KG1 (cell line): ENCODE measurements around the gene CHD2.

Experiments
- DNase-seq: peaks from one replicate; lab custom pipeline; 2025; lab: John Stamatoyannopoulos, UW

Gene CHD2

GRCh38 chr15:92962914-92963313 lies 62.8 kb downstream of the CHD2 start:
- DNase-seq, result no peak

DNA sequence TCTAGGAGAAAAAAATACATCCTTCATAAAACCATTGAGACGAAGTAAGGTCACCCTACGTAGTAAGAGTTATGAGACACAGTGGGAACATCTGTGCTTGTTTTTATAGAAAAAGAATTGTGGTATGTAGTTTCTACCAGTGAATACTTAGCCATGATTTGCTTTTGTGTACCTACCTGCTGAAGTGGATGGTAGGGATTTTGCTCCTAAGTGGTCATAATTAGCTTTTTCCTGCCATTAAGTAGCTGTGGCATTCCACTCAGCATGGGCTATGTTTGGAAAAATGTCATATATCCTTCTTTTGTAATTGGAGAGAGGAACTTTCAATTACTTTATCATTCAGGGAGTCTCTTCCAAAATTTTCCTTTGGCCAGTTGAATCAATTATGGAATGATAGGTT lies 63.7 kb downstream of the CHD2 start:
- DNase-seq, result no peak

DNA sequence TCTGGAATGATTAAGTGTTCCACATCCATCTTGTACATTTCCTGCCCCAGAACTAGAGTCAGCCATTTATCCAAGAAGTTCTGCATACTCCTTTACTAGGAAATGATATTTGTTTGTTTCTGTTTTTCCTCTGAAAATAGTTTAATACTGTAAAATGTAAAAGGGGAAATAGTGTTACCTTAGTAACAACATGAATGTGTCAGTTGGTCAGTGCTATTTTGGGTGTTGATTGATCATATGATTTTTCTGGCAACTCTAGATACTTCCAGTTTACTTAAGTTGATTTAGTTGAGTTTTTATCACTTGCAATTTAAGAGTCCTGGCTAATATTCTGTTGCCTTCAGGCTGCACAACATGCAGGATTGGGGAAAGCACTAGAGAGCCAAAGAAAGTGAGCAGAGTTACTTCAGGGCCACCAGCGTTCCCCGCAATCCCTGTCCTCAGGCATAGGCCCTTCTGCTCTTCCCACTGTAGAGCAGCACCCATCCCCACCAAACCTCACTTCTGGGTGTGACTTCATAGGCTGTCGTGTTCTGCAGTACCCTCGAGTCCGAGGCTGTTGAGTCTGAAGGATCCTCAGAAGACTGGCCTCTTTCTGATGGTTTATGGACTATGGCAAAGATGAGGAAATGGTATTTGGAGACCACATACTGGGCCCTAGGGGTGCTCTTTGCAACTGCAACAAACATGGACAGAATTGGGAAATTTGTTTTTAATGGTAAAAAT lies 69.0 kb downstream of the CHD2 start:
- no peak for DNase-seq

DNA sequence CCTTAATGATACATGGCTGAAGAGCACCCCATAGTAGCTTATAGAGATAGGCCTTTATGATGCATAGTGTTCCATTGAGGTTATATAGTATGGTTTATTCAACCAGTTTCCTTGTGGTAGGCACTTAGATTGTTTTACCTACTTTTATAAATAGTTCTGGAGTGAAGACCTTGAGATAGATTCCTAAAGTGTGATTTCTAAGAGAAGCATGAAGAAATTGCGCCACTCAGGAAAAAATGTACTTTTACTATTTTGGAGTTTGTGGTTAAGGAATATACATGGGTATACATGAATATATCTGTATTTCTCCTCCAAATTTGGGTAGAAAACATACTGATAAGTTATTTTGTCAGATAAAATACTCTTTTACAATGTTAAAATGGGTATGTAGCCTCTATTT lies 70.5 kb downstream of the CHD2 start:
- DNase-seq, result no peak

DNA sequence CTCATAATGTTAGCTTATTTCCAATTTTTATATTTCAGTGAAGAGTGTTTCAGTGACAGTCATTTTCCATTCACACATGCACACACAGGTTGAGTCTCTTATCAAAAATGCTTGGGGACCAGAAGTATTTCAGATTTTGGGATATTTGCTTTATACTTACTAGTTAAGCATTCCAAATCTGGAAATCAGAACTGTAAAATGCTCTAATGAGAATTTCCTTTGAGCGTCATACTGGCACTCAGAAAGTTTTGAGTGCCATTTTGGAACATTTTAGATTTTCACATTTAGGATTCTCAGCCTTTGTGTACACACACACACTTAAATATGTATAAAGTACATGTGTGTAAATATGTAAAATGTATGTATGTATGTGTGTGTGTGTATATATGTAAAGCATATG lies 71.0 kb downstream of the CHD2 start:
- DNase-seq, result no peak

DNA sequence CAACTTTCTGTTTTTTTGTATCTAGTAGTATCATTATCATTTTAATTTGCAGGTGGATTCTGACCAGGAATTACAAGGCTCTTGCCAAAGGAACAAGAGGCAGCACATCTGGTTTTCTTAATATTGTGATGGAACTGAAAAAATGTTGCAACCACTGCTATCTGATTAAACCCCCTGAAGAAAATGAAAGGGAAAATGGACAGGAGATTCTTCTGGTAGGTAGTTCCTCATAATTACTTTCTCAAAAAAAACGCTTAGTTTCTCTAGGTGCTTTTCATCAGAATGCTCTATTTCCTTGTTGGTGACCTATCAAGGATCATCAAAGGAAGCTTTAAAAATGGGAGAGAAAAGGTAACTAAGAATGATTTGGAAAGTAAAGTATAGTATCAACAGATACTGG lies 71.6 kb downstream of the CHD2 start:
- no peak for DNase-seq

- no peak for DNase-seq
These were observed 74.2 kb downstream of the CHD2 start for GRCh38 chr15:92974183-92974915.

DNA sequence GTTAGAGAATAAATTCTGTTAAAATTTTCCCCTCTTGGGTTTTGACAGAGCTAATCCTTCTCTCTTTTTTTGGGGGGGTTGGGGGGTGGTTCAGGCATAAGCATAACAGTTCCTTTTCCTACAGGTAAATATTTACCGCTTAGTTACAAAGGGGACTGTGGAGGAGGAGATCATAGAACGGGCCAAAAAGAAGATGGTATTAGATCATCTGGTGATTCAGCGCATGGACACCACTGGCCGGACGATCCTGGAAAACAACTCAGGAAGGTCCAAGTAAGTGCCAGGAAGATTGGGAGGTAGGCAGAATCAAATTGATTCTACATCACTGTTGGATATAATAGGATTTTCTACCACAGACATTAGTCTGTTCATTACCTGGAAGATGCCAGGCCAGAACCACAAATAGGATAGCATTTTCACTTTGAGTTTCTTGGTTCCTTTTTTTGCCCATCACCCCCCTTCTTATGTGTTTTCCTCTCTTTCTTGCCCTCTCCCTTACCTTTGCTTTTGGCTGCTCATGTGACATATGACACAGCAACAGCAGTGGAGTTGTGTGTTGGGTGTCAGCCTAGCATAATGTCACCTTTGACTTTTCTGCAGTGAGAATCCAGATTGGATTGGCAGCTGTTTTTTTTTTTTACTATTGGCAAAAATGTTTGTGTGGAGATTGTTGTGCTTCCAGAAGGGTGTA lies 79.0 kb downstream of the CHD2 start:
- DNase-seq, result no peak

DNA sequence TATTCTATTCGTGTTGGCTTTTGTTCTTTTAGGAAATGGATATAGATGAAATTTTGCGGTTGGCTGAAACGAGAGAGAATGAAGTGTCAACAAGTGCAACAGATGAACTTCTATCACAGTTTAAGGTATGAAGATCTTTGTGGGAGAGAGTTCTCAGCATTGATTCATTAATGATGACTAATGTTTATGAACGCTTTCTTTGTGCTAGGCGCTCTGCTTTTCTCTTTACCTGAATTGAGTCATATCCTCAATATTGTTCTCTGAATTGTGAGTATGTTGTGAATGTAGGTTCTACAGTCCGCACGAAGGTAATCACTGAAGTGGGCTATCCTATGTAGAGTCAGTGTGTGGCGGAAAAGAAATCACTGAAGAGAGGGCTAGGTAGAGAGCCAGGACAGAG lies 81.2 kb downstream of the CHD2 start:
- DNase-seq, result no peak

DNA sequence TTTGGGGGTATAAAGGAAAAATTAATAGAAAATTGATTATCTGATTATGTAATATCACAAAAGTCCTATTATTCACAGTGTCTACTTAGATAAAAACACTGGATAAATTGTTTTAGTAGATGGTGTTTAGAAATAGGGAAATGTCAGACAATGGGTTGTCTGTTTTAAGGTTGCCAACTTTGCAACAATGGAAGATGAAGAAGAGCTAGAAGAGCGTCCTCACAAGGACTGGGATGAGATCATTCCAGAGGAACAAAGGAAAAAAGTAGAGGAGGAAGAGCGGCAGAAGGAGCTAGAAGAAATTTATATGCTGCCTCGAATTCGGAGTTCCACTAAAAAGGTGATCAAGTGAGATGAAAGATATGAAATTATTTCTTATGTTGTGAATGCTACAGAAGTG lies 84.0 kb downstream of the CHD2 start:
- no peak for DNase-seq

GRCh38 chr15:92989470-92989869 lies 89.3 kb downstream of the CHD2 start:
- DNase-seq, result no peak

DNA sequence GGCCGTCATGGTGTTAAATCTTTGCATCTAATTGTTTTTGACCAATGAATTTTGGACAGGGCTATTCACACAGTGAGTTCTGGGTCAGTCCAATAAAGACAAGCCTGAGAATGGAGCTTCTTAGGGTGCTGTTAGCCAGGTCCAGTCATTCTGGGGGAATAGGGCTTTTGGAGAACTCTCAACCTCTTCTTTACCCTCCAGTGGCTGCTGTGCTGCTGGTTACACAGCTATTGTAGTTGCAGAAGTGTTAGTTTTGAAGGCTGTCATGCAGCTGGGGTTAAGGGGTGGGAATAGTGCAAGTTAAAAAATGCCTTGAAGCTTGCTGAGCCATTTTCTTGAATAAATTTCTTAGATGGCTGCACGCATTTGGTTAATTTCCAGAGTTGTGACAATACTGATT lies 89.9 kb downstream of the CHD2 start:
- no peak for DNase-seq

- no peak for DNase-seq
These were observed 92.6 kb downstream of the CHD2 start for GRCh38 chr15:92992720-92993119.

- no peak for DNase-seq
These were observed 97.7 kb downstream of the CHD2 start for GRCh38 chr15:92997821-92998220.

- no peak for DNase-seq
These were observed 101.0 kb downstream of the CHD2 start for GRCh38 chr15:93001156-93001555.

DNA sequence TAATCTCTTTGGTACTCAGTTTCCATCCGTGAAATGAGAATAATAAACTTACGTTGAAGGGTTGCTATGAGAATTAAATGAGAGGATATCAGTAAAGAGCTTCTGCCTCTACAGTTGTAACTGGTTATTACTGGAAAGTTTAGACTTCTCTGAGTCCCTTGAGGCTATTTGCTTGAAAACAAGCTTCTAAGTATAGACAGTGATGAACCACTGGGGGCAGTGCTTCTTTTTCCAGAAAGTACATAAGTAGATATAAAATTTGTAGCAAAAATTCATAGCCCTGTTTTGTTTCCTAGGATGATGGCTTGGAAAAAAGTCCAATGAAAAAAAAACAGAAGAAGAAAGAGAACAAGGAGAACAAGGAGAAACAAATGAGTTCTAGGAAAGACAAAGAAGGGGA lies 101.8 kb downstream of the CHD2 start:
- no peak for DNase-seq

GRCh38 chr15:93005133-93005532 lies 105.0 kb downstream of the CHD2 start:
- DNase-seq, result no peak

DNA sequence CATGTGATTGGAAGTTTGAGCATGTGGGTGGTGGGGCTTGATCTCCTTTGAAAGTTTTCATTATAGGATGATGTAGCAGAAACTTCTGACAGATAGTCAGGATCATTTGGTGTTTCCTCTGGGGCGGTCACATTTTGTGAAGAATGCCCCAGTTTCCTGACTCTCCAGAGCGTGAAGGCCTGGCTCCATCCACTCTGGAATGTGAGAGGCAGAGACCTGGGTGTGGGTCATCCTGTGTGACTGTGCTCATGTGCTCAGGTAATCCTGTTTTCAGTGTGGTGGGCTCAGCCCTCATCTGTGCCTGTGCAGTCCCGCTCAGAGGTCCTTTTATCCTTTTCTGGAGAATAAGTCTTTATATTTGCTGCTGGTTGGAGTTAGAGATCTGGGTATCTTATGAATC lies 107.9 kb downstream of the CHD2 start:
- no peak for DNase-seq

DNA sequence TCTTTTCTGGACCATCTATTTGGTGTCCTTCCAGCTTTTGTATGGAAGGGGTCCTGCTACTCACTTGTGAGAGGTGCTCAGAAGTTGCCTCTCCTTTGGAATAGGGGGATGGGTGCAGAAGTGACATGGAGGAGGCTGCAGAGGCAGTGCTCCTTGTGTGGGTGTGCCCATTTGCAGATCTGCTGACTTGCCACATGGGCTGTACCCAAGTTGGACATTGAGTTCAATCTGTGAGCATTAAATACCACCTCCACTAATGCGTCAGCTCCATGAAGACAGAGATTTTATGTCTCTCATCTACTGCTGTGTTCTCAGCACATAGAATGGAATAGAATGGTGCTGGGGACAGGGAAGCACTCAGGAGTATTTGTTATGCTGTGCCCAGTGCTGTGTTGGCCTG lies 112.7 kb downstream of the CHD2 start:
- no peak for DNase-seq

GRCh38 chr15:93017526-93017925 lies 117.4 kb downstream of the CHD2 start:
- no peak for DNase-seq

- no peak for DNase-seq
These were observed 118.5 kb downstream of the CHD2 start for GRCh38 chr15:93018574-93018973.

DNA sequence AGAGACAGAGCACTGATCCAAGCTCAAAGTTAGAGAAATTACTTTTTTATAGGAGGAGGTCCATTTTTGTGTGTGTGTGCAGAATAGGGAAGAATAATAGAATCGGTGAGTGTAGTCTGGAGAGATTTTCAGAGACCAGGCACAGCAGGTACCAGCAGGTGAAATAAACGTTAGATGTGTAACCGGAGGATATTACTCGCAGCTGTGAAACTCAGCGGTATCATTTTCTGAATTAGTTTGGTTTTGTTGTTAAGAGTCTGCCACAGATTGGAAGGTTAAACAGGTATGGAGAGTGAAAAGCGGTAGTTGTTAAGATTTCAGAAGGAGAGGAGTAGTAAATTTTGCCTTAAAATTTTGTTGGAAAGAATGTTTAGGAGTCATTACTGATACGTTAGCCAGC lies 119.0 kb downstream of the CHD2 start:
- DNase-seq, result no peak

GRCh38 chr15:93019971-93020370 lies 119.8 kb downstream of the CHD2 start:
- no peak for DNase-seq
